IPS-18c (cell line): Measurements from ENCODE around the gene CACNA1I.

Experiments used
- H3K4me3 ChIP-seq: 2 replicates; pipeline ENCODE4 v1.7.0; 2013; ENCODE audit warnings: low read depth, mild to moderate bottlenecking, low read length, moderate library complexity; ENCODE audit not compliant: insufficient read depth
- H3K9me3 ChIP-seq: one replicate; pipeline ENCODE4 v1.6.1; 2013; ENCODE audit warnings: mild to moderate bottlenecking, low read length, moderate library complexity; ENCODE audit not compliant: control insufficient read depth, insufficient read depth

CACNA1I gene

GRCh38 chr22:39532215-39533073 is 38.1 kb upstream of the CACNA1I start, which contains the start of gene RPS19BP1:
RPS19BP1 (minus strand) TSS chr22:39532748; CDS start chr22:39532738, 10 bp downstream.
- Histone ChIP-seq H3K4me3 (peak within 1 kb of the TSS; percentile 98), H3K9me3 (no peaks in the 10 kb centered on the region)

GRCh38 chr22:39534092-39534506 is 36.5 kb upstream of the CACNA1I start:
- Histone ChIP-seq H3K9me3 (no peaks in the 10 kb centered on the region), H3K4me3 (no peak overlapping the region)

- Histone ChIP-seq H3K4me3 (peak overlapping the region; percentile 16; the same call in 1 of the 2 replicates), H3K9me3 (no peaks in the 10 kb centered on the region)
Measured at GRCh38 chr22:39534591-39535356, 35.8 kb upstream of the CACNA1I start.

- Histone ChIP-seq H3K4me3 (no peak overlapping the region), H3K9me3 (no peaks in the 10 kb centered on the region)
Measured at GRCh38 chr22:39535357-39535725, 35.2 kb upstream of the CACNA1I start.

- Histone ChIP-seq H3K4me3 (no peak overlapping the region), H3K9me3 (no peaks in the 10 kb centered on the region)
Measured at GRCh38 chr22:39535831-39536449, 34.6 kb upstream of the CACNA1I start.

- Histone ChIP-seq H3K4me3 (no peak overlapping the region), H3K9me3 (no peaks in the 10 kb centered on the region)
Measured at GRCh38 chr22:39536711-39537110, 33.8 kb upstream of the CACNA1I start.

GRCh38 chr22:39537975-39538374 is 32.6 kb upstream of the CACNA1I start:
- no peaks in the 10 kb centered on the region for H3K9me3 ChIP-seq
- no peak overlapping the region for H3K4me3 ChIP-seq

GRCh38 chr22:39543095-39543494 is 27.5 kb upstream of the CACNA1I start:
- Histone ChIP-seq H3K9me3 (no peaks in the 10 kb centered on the region), H3K4me3 (no peak overlapping the region)

GRCh38 chr22:39545386-39546365 is 24.9 kb upstream of the CACNA1I start:
- Histone ChIP-seq H3K9me3 (no peaks in the 10 kb centered on the region), H3K4me3 (no peak overlapping the region)

- Histone ChIP-seq H3K4me3 (no peak overlapping the region), H3K9me3 (no peaks in the 10 kb centered on the region)
Measured at GRCh38 chr22:39546889-39547586, 23.5 kb upstream of the CACNA1I start.

GRCh38 chr22:39547587-39547947 is 23.0 kb upstream of the CACNA1I start:
- Histone ChIP-seq H3K9me3 (no peaks in the 10 kb centered on the region), H3K4me3 (no peak overlapping the region)

- Histone ChIP-seq H3K4me3 (no peak overlapping the region), H3K9me3 (no peaks in the 10 kb centered on the region)
Measured at GRCh38 chr22:39553429-39553828, 17.1 kb upstream of the CACNA1I start.

- no peak overlapping the region for H3K4me3 ChIP-seq
- H3K9me3 ChIP-seq, result no peaks in the 10 kb centered on the region
Measured at GRCh38 chr22:39554151-39554550, 16.4 kb upstream of the CACNA1I start.

- peak overlapping the region; percentile 34 for H3K4me3 ChIP-seq
- H3K9me3 ChIP-seq, result no peaks in the 10 kb centered on the region
Measured at GRCh38 chr22:39556970-39557841, 13.3 kb upstream of the CACNA1I start.

- Histone ChIP-seq H3K4me3 (no peak overlapping the region), H3K9me3 (no peaks in the 10 kb centered on the region)
Measured at GRCh38 chr22:39558254-39558727, 12.3 kb upstream of the CACNA1I start.
